HCT116 (cell line): Measurements from ENCODE around the gene IFNL3.

ENCODE experiments used
- ATF3 ChIP-seq: IDR thresholded peaks from 2 replicates; pipeline ENCODE4 v1.6.1; 2012
- CEBPB ChIP-seq: IDR thresholded peaks from 2 replicates; pipeline ENCODE4 v1.6.1; 2012; ENCODE audit warnings: low read depth
- CTCF ChIP-seq, 3 experiments: fragments of 200-600 bp in 1 of 3; sonication (generic) in 1 of 3; IDR thresholded peaks in 2 of 3; conservative IDR thresholded peaks in 1 of 3; 2 replicates each; pipeline ENCODE4 v1.5.1; 2012 to 2017; ENCODE audit warnings: low read depth in 2 of 3, low read length in 2 of 3, antibody characterized with exemption in 1 of 3, borderline replicate concordance in 1 of 3, control low read depth in 1 of 3, mild to moderate bottlenecking in 1 of 3, mixed read lengths in 1 of 3, mixed run types in 1 of 3, moderate library complexity in 1 of 3; ENCODE audit not compliant: insufficient read depth in 1 of 3
- EZH2 ChIP-seq: fragments of 200-600 bp; sonication (generic); IDR thresholded peaks from 2 replicates; pipeline ENCODE4 v1.6.1; 2017; ENCODE audit warnings: antibody characterized with exemption, mixed run types
- EZH2phosphoT487 ChIP-seq: fragments of 200-600 bp; IDR thresholded peaks from 2 replicates; pipeline ENCODE4 v1.6.1; 2018; ENCODE audit warnings: antibody characterized with exemption, borderline replicate concordance
- POLR2A ChIP-seq: IDR thresholded peaks from 2 replicates; pipeline ENCODE4 v1.7.0; 2011; ENCODE audit warnings: borderline replicate concordance; ENCODE audit not compliant: insufficient read depth, insufficient read length; ENCODE audit errors: extremely low read depth
- POLR2AphosphoS5 ChIP-seq: IDR thresholded peaks from 2 replicates; pipeline ENCODE4 v1.6.1; 2011; ENCODE audit warnings: mild to moderate bottlenecking, low read depth, low read length, moderate library complexity
- SIN3A ChIP-seq: IDR thresholded peaks from 2 replicates; pipeline ENCODE4 v1.6.1; 2012; ENCODE audit warnings: low read depth
- TCF7L2 ChIP-seq: IDR thresholded peaks from 2 replicates; pipeline ENCODE4 v1.7.0; 2011; ENCODE audit warnings: borderline replicate concordance, inconsistent platforms; ENCODE audit not compliant: insufficient read depth, insufficient read length; ENCODE audit errors: extremely low read depth
- YY1 ChIP-seq: IDR thresholded peaks from 2 replicates; pipeline ENCODE4 v1.6.1; 2011; ENCODE audit warnings: low read length, low read depth, moderate library complexity, mild to moderate bottlenecking; ENCODE audit not compliant: insufficient replicate concordance; ENCODE audit errors: extremely low read depth
- ZFX ChIP-seq: fragments of 450-650 bp; IDR thresholded peaks from 2 replicates; pipeline ENCODE4 v1.6.1; 2017
- ZNF274 ChIP-seq: fragments of 200-500 bp; sonication (Bioruptor generic); IDR thresholded peaks from 2 replicates; pipeline ENCODE4 v1.6.1; 2014; ENCODE audit warnings: mild to moderate bottlenecking, low read depth, low read length, inconsistent platforms
- TF ChIP-seq, protein P1 (sequence below): IDR thresholded peaks from 2 replicates; pipeline ENCODE4 v1.6.1; 2011; ENCODE audit warnings: mild to moderate bottlenecking, low read length, moderate library complexity; ENCODE audit not compliant: insufficient replicate concordance; ENCODE audit errors: extremely low read depth

DNA sequence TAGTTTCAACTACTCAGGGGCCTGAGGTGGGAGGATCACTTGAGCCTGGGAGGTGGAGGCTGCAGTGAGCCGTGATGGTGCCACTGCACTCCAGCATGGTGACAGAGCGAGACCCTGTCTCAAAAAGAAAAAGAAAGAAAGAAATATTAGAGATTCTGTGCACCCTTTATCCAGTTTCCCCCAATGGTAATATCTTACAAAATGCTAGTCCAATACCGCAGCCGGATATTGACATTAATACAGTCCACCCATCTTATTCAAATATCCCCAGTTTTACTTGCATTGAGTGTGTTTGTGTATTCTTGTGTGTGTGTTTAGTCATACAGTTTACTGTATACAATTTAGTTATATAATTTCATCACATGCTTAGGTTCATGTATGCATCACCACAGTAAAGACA lies 12.4 kb upstream of the IFNL3 start:
- TF ChIP-seq CTCF (IDR thresholded peaks at IDR 0.05 in 2 of 3, conservative IDR thresholded peaks at IDR 0.05 in 1 of 3; ENCODE audit: borderline replicate concordance in 1 of 3, insufficient read depth in 1 of 3, low read depth in 2 of 3, low read length in 2 of 3) (no peak), POLR2A (no peak), EZH2 (no peak), ATF3 (no peak), YY1 (no peak), POLR2AphosphoS5 (no peak), SIN3A (no peak), EZH2phosphoT487 (no peak), TCF7L2 (no peak), ZFX (no peak), CEBPB (no peak), ZNF274 (no peak)
- TF ChIP-seq, protein P1, sequence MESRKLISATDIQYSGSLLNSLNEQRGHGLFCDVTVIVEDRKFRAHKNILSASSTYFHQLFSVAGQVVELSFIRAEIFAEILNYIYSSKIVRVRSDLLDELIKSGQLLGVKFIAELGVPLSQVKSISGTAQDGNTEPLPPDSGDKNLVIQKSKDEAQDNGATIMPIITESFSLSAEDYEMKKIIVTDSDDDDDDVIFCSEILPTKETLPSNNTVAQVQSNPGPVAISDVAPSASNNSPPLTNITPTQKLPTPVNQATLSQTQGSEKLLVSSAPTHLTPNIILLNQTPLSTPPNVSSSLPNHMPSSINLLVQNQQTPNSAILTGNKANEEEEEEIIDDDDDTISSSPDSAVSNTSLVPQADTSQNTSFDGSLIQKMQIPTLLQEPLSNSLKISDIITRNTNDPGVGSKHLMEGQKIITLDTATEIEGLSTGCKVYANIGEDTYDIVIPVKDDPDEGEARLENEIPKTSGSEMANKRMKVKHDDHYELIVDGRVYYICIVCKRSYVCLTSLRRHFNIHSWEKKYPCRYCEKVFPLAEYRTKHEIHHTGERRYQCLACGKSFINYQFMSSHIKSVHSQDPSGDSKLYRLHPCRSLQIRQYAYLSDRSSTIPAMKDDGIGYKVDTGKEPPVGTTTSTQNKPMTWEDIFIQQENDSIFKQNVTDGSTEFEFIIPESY = no peak
